ENCODE measurements around the gene SORCS3. TPM values are rescaled to one million over a fixed set of nuclear protein-coding genes. Genes with fewer than 3 reads are reported as not detected.

SORCS3 gene
- total RNA-seq, 1 experiment from 2014 or later, result not detected

DNA sequence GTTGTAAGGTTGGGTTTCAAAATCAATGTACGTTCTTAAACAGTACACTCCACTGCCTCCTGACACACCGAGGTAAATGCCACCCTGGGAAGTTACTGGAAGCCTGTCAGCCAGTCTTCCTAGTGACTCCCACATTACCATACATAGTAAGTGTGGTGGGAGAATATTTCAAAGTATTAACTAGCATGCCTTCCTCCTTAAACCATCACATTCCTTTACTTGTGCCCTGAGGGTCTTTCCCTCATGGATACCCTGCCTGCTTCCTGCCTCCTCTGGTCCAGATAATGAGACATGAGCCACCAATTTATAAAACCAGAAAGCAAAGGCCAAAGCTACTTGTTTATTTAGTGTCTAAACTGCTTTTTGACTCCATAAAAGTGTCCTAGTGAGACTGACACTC lies 23.3 kb upstream of the SORCS3 start:
- no peak for DNase-seq
- Histone ChIP-seq H3K4me3 (ENCODE audit: low read length) (no peak overlapping the region), H3K27ac (ENCODE audit: low read length) (no peak overlapping the region), H3K36me3 (ENCODE audit: insufficient read depth, low read length) (no peaks in the 10 kb centered on the region), H3K9me3 (ENCODE audit: low read length) (no peaks in the 10 kb centered on the region), H3K4me1 (ENCODE audit: low read length) (no peaks in the 10 kb centered on the region), H3K9me2 (replicated peaks; ENCODE audit: insufficient read depth, low read length) (no peaks in the 10 kb centered on the region), H3K4me2 (ENCODE audit: low read depth, low read length, poor library complexity, severe bottlenecking) (no peak overlapping the region), H3K27me3 (ENCODE audit: low read length) (no peaks in the 10 kb centered on the region), H4K20me1 (ENCODE audit: insufficient read depth, low read depth, low read length) (no peaks in the 10 kb centered on the region), H2AFZ (ENCODE audit: low read length) (no peak overlapping the region), H3K79me2 (ENCODE audit: low read length) (no peaks in the 10 kb centered on the region), H3K9ac (ENCODE audit: low read length) (no peak overlapping the region)

DNA sequence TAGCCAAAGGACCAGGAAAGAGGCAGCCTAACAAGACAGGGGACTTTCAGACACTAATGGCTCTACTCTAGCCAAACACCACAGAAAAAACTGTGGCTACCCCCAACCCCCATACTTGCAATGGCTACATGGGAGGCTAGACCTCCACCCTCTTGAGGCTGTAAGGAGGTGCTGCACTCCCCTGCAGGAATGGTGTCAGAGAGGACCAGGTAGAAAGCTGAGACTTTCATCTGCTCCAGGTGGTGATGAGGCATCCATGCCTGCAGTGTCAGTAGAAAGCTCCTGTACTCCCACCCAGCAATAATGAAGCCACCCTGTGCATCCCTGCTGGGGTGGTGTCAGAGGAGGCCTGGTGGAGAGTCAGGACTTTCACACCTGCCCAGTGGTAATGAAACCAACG lies 18.9 kb upstream of the SORCS3 start:
- Histone ChIP-seq H2AFZ (ENCODE audit: low read length) (no peak overlapping the region), H3K27ac (ENCODE audit: low read length) (no peak overlapping the region), H3K79me2 (ENCODE audit: low read length) (no peaks in the 10 kb centered on the region), H3K4me1 (ENCODE audit: low read length) (no peaks in the 10 kb centered on the region), H3K4me3 (ENCODE audit: low read length) (no peak overlapping the region), H3K9me3 (ENCODE audit: low read length) (no peaks in the 10 kb centered on the region), H3K36me3 (ENCODE audit: insufficient read depth, low read length) (no peaks in the 10 kb centered on the region), H4K20me1 (ENCODE audit: insufficient read depth, low read depth, low read length) (no peaks in the 10 kb centered on the region), H3K9ac (ENCODE audit: low read length) (no peak overlapping the region), H3K4me2 (ENCODE audit: low read depth, low read length, poor library complexity, severe bottlenecking) (no peak overlapping the region), H3K27me3 (ENCODE audit: low read length) (no peaks in the 10 kb centered on the region), H3K9me2 (replicated peaks; ENCODE audit: insufficient read depth, low read length) (no peaks in the 10 kb centered on the region)
- no peak for DNase-seq

GRCh38 chr10:104622598-104623209 lies 18.4 kb upstream of the SORCS3 start:
- DNase-seq, result peak; percentile 60
- H4K20me1 ChIP-seq (ENCODE audit: insufficient read depth, low read depth, low read length), result no peaks in the 10 kb centered on the region
- H3K4me1 ChIP-seq (ENCODE audit: low read length), result no peaks in the 10 kb centered on the region
- H2AFZ ChIP-seq (ENCODE audit: low read length), result no peak overlapping the region
- no peaks in the 10 kb centered on the region for H3K27me3 ChIP-seq (ENCODE audit: low read length)
- H3K4me2 ChIP-seq (ENCODE audit: low read depth, low read length, poor library complexity, severe bottlenecking), result no peak overlapping the region
- H3K27ac ChIP-seq (ENCODE audit: low read length), result no peak overlapping the region
- H3K9me3 ChIP-seq (ENCODE audit: low read length), result no peaks in the 10 kb centered on the region
- no peaks in the 10 kb centered on the region for H3K9me2 ChIP-seq (replicated peaks; ENCODE audit: insufficient read depth, low read length)
- H3K4me3 ChIP-seq (ENCODE audit: low read length), result no peak overlapping the region
- no peak overlapping the region for H3K9ac ChIP-seq (ENCODE audit: low read length)
- no peaks in the 10 kb centered on the region for H3K36me3 ChIP-seq (ENCODE audit: insufficient read depth, low read length)
- H3K79me2 ChIP-seq (ENCODE audit: low read length), result no peaks in the 10 kb centered on the region

DNA sequence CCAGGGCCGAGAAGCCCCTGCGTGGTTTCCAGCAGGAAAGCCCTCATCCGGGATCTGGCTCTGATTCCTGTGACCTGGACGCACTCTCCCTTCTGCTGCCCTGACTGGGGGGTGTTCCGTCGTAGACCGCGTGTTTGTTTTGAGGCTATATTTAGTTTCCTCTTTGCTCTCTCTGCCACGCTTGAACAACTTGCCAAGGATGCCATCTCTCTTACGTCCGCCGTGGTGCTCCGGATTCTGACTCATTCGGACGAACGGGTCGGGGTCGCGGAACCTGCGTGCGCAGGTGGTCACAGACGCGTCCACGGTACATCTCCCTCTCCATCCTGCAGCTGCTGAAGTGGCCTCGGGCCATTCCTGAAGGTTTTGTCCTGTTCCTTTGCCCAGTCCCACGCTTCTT lies 10.4 kb upstream of the SORCS3 start:
- H3K4me1 ChIP-seq (ENCODE audit: low read length), result no peaks in the 10 kb centered on the region
- no peak for DNase-seq
- no peak overlapping the region for H3K27ac ChIP-seq (ENCODE audit: low read length)
- H3K36me3 ChIP-seq (ENCODE audit: insufficient read depth, low read length), result no peaks in the 10 kb centered on the region
- no peaks in the 10 kb centered on the region for H3K9me3 ChIP-seq (ENCODE audit: low read length)
- no peaks in the 10 kb centered on the region for H3K9me2 ChIP-seq (replicated peaks; ENCODE audit: insufficient read depth, low read length)
- H2AFZ ChIP-seq (ENCODE audit: low read length), result no peak overlapping the region
- H3K9ac ChIP-seq (ENCODE audit: low read length), result no peak overlapping the region
- no peak overlapping the region for H3K4me2 ChIP-seq (ENCODE audit: low read depth, low read length, poor library complexity, severe bottlenecking)
- H3K27me3 ChIP-seq (ENCODE audit: low read length), result no peaks in the 10 kb centered on the region
- H3K79me2 ChIP-seq (ENCODE audit: low read length), result no peaks in the 10 kb centered on the region
- no peak overlapping the region for H3K4me3 ChIP-seq (ENCODE audit: low read length)
- no peaks in the 10 kb centered on the region for H4K20me1 ChIP-seq (ENCODE audit: insufficient read depth, low read depth, low read length)

DNA sequence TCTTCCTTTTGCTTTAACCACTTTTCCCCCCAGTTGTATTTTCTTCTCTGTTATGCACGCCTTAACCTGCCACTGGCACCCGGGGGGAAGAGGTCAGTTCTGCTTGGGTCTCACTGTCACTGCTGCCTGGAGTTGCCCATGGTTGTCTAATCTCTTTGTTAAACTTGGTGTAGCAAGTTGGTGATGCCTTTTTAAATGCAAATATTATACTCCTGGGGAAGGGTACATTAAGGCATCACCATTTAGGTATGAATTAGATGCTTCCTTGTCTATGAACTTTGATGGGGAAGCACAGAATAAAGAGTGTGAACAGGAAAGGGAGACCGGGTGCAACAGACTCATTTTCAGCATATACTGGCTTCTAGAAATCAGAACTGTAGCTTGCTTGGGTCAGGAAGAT lies 9.1 kb upstream of the SORCS3 start:
- Histone ChIP-seq H3K9me3 (ENCODE audit: low read length) (no peaks in the 10 kb centered on the region), H3K4me1 (ENCODE audit: low read length) (no peaks in the 10 kb centered on the region), H3K27ac (ENCODE audit: low read length) (no peak overlapping the region), H3K27me3 (ENCODE audit: low read length) (no peaks in the 10 kb centered on the region), H3K79me2 (ENCODE audit: low read length) (no peaks in the 10 kb centered on the region), H3K4me2 (ENCODE audit: low read depth, low read length, poor library complexity, severe bottlenecking) (no peak overlapping the region), H3K9ac (ENCODE audit: low read length) (no peak overlapping the region), H3K9me2 (replicated peaks; ENCODE audit: insufficient read depth, low read length) (no peaks in the 10 kb centered on the region), H2AFZ (ENCODE audit: low read length) (no peak overlapping the region), H3K4me3 (ENCODE audit: low read length) (no peak overlapping the region), H4K20me1 (ENCODE audit: insufficient read depth, low read depth, low read length) (no peaks in the 10 kb centered on the region), H3K36me3 (ENCODE audit: insufficient read depth, low read length) (no peaks in the 10 kb centered on the region)
- no peak for DNase-seq

DNA sequence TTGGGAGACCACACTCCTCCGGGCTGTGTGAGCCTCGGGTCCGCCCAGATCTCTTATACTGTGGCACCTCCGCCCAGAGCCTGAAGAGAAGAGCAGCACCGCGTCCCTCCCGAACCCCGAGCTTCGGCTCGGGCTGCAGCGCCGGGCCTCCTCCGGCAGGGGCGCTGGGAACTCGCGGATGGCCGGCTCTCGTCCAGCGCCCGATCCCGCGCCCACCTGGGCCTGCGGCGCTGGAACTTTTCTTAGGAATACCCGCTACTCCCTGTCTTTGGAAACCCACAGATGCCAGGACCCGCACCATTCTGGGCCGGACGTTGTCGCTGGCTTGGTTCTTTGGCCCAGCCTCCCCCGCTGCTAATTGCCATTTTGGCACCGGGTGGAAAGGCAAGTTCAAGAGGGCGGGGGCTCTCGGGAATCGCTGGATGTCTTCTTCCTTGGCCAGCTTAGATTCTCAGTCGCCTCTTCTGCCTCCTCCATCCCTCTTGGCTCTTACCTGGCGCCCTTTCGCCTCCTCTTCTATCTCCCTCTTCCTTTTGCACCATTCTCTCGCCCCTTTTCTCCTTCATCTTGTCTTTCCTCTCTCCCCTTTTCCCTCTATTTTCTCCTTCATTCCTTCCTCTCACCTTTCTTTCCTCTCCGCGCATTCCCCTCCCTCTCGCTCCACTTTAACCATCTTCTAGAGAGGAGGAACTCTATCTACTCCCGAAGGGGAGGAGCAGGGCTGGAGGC lies 2.1 kb upstream of the SORCS3 start:
- Histone ChIP-seq H2AFZ (ENCODE audit: low read length) (no peak overlapping the region), H3K4me2 (ENCODE audit: low read depth, low read length, poor library complexity, severe bottlenecking) (no peak overlapping the region), H3K9ac (ENCODE audit: low read length) (no peak overlapping the region), H3K27me3 (ENCODE audit: low read length) (no peaks in the 10 kb centered on the region), H3K27ac (ENCODE audit: low read length) (no peak overlapping the region), H3K36me3 (ENCODE audit: insufficient read depth, low read length) (no peaks in the 10 kb centered on the region), H3K4me1 (ENCODE audit: low read length) (no peaks in the 10 kb centered on the region), H3K9me2 (replicated peaks; ENCODE audit: insufficient read depth, low read length) (no peaks in the 10 kb centered on the region), H4K20me1 (ENCODE audit: insufficient read depth, low read depth, low read length) (no peaks in the 10 kb centered on the region), H3K4me3 (ENCODE audit: low read length) (no peak overlapping the region), H3K9me3 (ENCODE audit: low read length) (no peaks in the 10 kb centered on the region), H3K79me2 (ENCODE audit: low read length) (no peaks in the 10 kb centered on the region)
- DNase-seq, result no peak

DNA sequence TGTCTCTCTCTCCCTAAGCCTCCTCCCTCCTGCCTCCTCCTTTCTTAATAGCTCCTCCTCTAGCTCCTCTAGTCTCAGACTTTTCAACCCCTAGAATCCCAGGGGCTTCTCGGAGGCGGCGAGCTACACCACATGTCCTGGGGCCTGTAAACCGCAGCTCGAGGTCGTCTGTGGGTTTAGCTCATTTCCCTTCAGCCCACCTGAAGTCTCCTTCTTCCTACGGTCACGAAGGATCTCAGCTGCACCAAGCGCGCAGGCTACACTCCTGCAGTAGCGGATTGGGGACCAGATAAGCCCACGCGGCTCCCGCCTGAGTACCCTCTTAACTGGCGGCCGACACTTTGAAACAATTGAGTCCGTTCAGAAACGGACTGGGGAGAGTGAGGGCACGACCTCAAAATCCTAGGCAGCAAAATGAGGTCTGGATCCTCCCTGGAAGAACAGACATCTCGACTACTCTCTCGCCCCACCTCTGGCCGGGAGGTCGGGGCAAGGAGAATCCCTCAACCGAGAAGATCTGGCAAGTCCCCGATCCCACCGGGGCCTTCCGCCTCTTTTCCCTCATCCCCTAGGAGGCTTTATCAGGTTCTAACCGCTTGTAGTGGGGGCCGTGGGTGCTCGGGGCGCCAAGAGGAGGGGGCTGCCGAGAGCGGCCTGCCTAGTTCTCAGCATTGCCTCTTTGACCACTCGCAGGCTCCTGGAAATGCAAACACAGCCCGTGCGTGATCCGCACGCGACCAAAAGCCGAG lies 1.3 kb upstream of the SORCS3 start:
- H3K27me3 ChIP-seq (ENCODE audit: low read length), result no peaks in the 10 kb centered on the region

GRCh38 chr10:104640339-104641186 lies 527 bp upstream of the SORCS3 start:
- Histone ChIP-seq H4K20me1 (ENCODE audit: insufficient read depth, low read depth, low read length) (no peaks in the 10 kb centered on the region), H3K4me1 (ENCODE audit: low read length) (no peaks in the 10 kb centered on the region), H3K9me2 (replicated peaks; ENCODE audit: insufficient read depth, low read length) (no peaks in the 10 kb centered on the region), H3K4me3 (ENCODE audit: low read length) (no peak overlapping the region), H3K27ac (ENCODE audit: low read length) (no peak overlapping the region), H3K79me2 (ENCODE audit: low read length) (no peaks in the 10 kb centered on the region), H3K36me3 (ENCODE audit: insufficient read depth, low read length) (no peaks in the 10 kb centered on the region), H3K9ac (ENCODE audit: low read length) (no peak overlapping the region), H3K4me2 (ENCODE audit: low read depth, low read length, poor library complexity, severe bottlenecking) (no peak overlapping the region), H3K9me3 (ENCODE audit: low read length) (no peaks in the 10 kb centered on the region), H3K27me3 (ENCODE audit: low read length) (no peaks in the 10 kb centered on the region), H2AFZ (ENCODE audit: low read length) (no peak overlapping the region)
- DNase-seq, result no peak

More for the DNA sequence above, 1.3 kb upstream of the SORCS3 start:
- Histone ChIP-seq H3K9ac (ENCODE audit: low read length) (no peak overlapping the region), H3K9me2 (replicated peaks; ENCODE audit: insufficient read depth, low read length) (no peaks in the 10 kb centered on the region), H3K36me3 (ENCODE audit: insufficient read depth, low read length) (no peaks in the 10 kb centered on the region), H3K79me2 (ENCODE audit: low read length) (no peaks in the 10 kb centered on the region), H2AFZ (ENCODE audit: low read length) (no peak overlapping the region), H3K4me3 (ENCODE audit: low read length) (no peak overlapping the region), H3K9me3 (ENCODE audit: low read length) (no peaks in the 10 kb centered on the region), H4K20me1 (ENCODE audit: insufficient read depth, low read depth, low read length) (no peaks in the 10 kb centered on the region), H3K4me1 (ENCODE audit: low read length) (no peaks in the 10 kb centered on the region), H3K27ac (ENCODE audit: low read length) (no peak overlapping the region), H3K4me2 (ENCODE audit: low read depth, low read length, poor library complexity, severe bottlenecking) (no peak overlapping the region)
- no peak for DNase-seq
